Thyroid gland (tissue), 4 donors: Measurements from ENCODE around the gene LAD1. TPM values are rescaled to one million over a fixed set of nuclear protein-coding genes. Genes with fewer than 3 reads are reported as not detected.

ENCODE experiments used
- DNase-seq, 2 donors: peaks; one replicate each; pipeline ENCODE4 v3.0.0-alpha.2; 2019
- H3K27ac ChIP-seq, 3 donors: fragments of 200-600 bp; sonication (generic); 1 replicate in 2 of 3; 2 replicates in 1 of 3; pipeline ENCODE4 v1.5.1; 2016 to 2019; ENCODE audit warnings: mild to moderate bottlenecking in 1 of 3, moderate library complexity in 1 of 3
- H3K27me3 ChIP-seq: fragments of 200-600 bp; sonication (generic); one replicate; pipeline ENCODE4 v1.5.1; 2019
- H3K36me3 ChIP-seq, 2 donors: fragments of 200-600 bp; sonication (generic); one replicate each; pipeline ENCODE4 v1.5.1; 2016 to 2019
- H3K4me1 ChIP-seq, 2 donors: fragments of 200-600 bp; sonication (generic); one replicate each; pipeline ENCODE4 v1.5.1; 2017 to 2019
- H3K4me3 ChIP-seq, 3 donors: fragments of 200-600 bp; sonication (generic); replicated peaks in 1 of 3; 1 replicate in 2 of 3; 2 replicates in 1 of 3; pipeline ENCODE4 v1.5.1; 2016; ENCODE audit warnings: mild to moderate bottlenecking in 1 of 3
- H3K9me3 ChIP-seq: fragments of 200-600 bp; sonication (generic); one replicate; pipeline ENCODE4 v1.5.1; 2017
- POLR2A ChIP-seq, 2 donors: fragments of 450-650 bp; IDR thresholded peaks; one replicate each; pipeline ENCODE4 v1.6.1; 2017; ENCODE audit warnings: antibody characterized with exemption in 2 of 2, mild to moderate bottlenecking in 2 of 2, moderate library complexity in 1 of 2
- WGBS, 2 donors: methylation state at CpG; one replicate each; pipeline ENCODE4 v1.1.5; 2017; 5-methylcytosine and 5-hydroxymethylcytosine counted together
- intact Hi-C: fragments of 100-400 bp; cut with DNase I; formaldehyde crosslinking; loops from one replicate; pipeline ENCODE4 v1.15.1; 2023
- total RNA-seq, 4 donors: library from RNA; depleted of rRNA; stranded (reverse); fragments of >200 nt; gene quantifications; one replicate each; pipeline ENCODE4 v1.2.3, GENCODE V29; 2016
- TF ChIP-seq, protein P1 (sequence below), 6 experiments: fragments of 200-600 bp in 3 of 6; fragments of 450-650 bp in 3 of 6; sonication (generic) in 3 of 6; IDR thresholded peaks; one replicate each; pipeline ENCODE4 v1.5.1; 2016 to 2019; ENCODE audit warnings: antibody characterized with exemption in 6 of 6, mild to moderate bottlenecking in 2 of 6, inconsistent platforms in 1 of 6, moderate library complexity in 1 of 6

Gene LAD1
- total RNA-seq, 4 donors from 2014 or later, result 2.9 to 7.4 (median 5.1) TPM

DNA sequence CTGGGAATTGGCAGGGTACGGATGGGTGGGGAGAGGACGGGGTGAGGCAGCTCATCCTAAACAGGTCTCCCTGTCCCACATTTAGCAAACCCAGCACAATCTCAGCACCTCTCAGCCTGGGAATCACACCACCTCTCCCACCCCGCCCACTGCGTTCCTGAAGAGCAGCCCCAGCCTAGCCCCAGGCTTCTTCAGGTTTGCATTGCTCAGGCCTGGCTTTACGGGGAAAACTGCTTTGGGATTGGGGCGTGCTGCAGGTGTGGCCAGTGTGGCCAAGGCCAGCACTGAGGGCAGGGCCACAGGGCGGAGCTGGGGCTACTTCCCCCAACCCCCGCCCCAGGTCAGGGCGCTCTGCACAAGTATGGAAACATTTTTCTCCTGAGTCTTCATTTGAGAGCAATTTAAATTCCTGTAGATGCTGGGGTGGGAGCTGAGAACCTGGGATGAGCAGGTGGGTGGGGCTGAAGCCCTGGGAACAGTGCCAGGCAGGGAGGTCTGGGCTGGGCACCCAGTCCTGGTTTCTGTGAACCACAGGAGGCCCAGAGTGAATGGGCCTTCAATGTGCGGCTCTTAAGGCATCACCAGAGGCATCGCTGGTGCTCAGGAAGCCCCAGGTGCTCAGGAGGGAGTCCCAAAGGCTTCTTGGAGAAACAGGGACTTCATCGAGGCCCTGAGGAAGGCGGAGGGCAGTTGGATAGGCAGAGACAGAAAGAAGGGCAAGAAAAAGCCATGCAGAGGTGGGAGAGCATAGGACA lies 45.8 kb downstream of the LAD1 start:
- no peak for DNase-seq
- Histone ChIP-seq H3K36me3 (no peaks in the 10 kb centered on the region), H3K9me3 (no peaks in the 10 kb centered on the region), H3K4me3 (no peak overlapping the region), H3K27me3 (no peaks in the 10 kb centered on the region), H3K4me1 (no peaks in the 10 kb centered on the region), H3K27ac (no peak overlapping the region)
- TF ChIP-seq, protein P1, sequence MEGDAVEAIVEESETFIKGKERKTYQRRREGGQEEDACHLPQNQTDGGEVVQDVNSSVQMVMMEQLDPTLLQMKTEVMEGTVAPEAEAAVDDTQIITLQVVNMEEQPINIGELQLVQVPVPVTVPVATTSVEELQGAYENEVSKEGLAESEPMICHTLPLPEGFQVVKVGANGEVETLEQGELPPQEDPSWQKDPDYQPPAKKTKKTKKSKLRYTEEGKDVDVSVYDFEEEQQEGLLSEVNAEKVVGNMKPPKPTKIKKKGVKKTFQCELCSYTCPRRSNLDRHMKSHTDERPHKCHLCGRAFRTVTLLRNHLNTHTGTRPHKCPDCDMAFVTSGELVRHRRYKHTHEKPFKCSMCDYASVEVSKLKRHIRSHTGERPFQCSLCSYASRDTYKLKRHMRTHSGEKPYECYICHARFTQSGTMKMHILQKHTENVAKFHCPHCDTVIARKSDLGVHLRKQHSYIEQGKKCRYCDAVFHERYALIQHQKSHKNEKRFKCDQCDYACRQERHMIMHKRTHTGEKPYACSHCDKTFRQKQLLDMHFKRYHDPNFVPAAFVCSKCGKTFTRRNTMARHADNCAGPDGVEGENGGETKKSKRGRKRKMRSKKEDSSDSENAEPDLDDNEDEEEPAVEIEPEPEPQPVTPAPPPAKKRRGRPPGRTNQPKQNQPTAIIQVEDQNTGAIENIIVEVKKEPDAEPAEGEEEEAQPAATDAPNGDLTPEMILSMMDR (IDR thresholded peaks at IDR 0.05), result no peak
- TF ChIP-seq POLR2A (IDR thresholded peaks at IDR 0.05), result no peak
- WGBS, 2 donors, result 90 to 96% methylated on average over 10 to 13 of the region's 13 CpGs
- intact Hi-C loops, result no loop called here

- intact Hi-C loops, result no loop called here
- no peaks in the 10 kb centered on the region for H3K4me1 ChIP-seq
- H3K4me3 ChIP-seq, result no peak overlapping the region
- no peak for TF ChIP-seq POLR2A (IDR thresholded peaks at IDR 0.05)
- TF ChIP-seq, protein P1 (IDR thresholded peaks at IDR 0.05), result no peak
- H3K36me3 ChIP-seq, result no peaks in the 10 kb centered on the region
- DNase-seq, result no peak
- no peaks in the 10 kb centered on the region for H3K9me3 ChIP-seq
- H3K27me3 ChIP-seq, result no peaks in the 10 kb centered on the region
- H3K27ac ChIP-seq, result no peak overlapping the region
Observed at GRCh38 chr1:201351617-201352016, 47.5 kb downstream of the LAD1 start.

DNA sequence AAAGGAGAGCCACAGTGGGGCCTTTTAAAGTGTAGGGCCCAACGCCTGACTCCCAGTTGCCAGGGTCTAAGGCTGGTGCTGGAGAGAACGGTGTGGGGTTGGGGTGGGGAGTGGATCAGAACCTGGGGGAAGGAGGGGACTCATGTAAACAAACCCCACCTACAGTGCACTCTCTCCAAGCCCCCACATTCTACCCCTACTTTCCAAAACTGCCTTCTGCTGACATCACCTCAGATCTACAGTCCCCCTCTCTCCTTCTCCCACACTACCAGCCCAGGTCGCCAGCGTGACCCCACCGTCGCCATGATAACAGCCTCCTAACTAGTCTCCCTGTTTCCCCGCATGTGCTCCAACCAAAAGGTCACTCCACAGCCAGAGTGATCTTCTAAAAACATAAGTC lies 48.2 kb downstream of the LAD1 start:
- H3K4me3 ChIP-seq, result no peak overlapping the region
- intact Hi-C loops, result no loop called here
- DNase-seq, result no peak
- H3K9me3 ChIP-seq, result no peaks in the 10 kb centered on the region
- H3K36me3 ChIP-seq, result no peaks in the 10 kb centered on the region
- H3K27me3 ChIP-seq, result no peaks in the 10 kb centered on the region
- no peak for TF ChIP-seq POLR2A (IDR thresholded peaks at IDR 0.05)
- TF ChIP-seq, protein P1 (IDR thresholded peaks at IDR 0.05), result no peak
- no peak overlapping the region for H3K27ac ChIP-seq
- WGBS, 2 donors, result 91 to 93% methylated on average over 7 of the region's 7 CpGs
- H3K4me1 ChIP-seq, result no peaks in the 10 kb centered on the region

GRCh38 chr1:201350361-201350725 lies 48.8 kb downstream of the LAD1 start:
- 81 to 85% methylated on average over 2 of the region's 2 CpGs for WGBS, 2 donors
- Histone ChIP-seq H3K4me1 (no peaks in the 10 kb centered on the region), H3K4me3 (no peak overlapping the region), H3K27me3 (no peaks in the 10 kb centered on the region), H3K9me3 (no peaks in the 10 kb centered on the region), H3K36me3 (no peaks in the 10 kb centered on the region), H3K27ac (no peak overlapping the region)
- TF ChIP-seq, protein P1 (IDR thresholded peaks at IDR 0.05), result no peak
- TF ChIP-seq POLR2A (IDR thresholded peaks at IDR 0.05), result no peak
- no peak for DNase-seq
- intact Hi-C loops, result no loop called here

DNA sequence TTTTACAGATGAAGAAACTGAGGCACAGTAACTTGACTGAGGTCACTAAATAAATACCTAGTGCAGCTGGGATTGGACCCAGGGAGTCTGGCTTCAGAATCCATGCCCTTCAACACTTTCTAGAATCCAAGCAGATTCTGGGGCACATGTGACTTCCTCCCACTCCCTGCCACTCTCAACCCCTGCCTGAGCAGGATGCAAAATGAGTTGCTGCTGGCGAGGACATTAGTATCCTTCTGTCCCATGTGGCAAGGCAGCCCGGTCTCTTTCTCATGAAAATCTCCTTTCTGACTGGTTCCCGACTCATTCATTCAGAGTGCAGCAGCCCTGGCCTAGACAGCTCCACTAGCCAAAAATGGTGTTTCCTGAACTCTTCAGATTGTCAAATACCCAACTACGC lies 50.0 kb downstream of the LAD1 start:
- Histone ChIP-seq H3K4me3 (no peak overlapping the region), H3K4me1 (no peaks in the 10 kb centered on the region), H3K27me3 (no peaks in the 10 kb centered on the region), H3K27ac (no peak overlapping the region), H3K9me3 (no peaks in the 10 kb centered on the region), H3K36me3 (no peaks in the 10 kb centered on the region)
- WGBS, 2 donors, result 78 to 90% methylated on average over 4 of the region's 4 CpGs
- no peak for DNase-seq
- intact Hi-C loops, result no loop called here
- TF ChIP-seq POLR2A (IDR thresholded peaks at IDR 0.05), result no peak
- TF ChIP-seq, protein P1 (IDR thresholded peaks at IDR 0.05), result no peak
